Activated naive CD4-positive, alpha-beta T cell treated with anti-CD3 and anti-CD28 coated beads, Interleukin-2, amount 50 U/mL, for 16 hours (primary cell): ENCODE results near the gene NUP133.
A peak's percentile ranks its signal among the peaks of the same experiment; 100 is the strongest.
"Not testable (repeated sequence)": the region's sequence is repeated elsewhere in the genome, so short reads cannot be mapped to it uniquely, and the experiment has no call there.

Experiments used
- DNase-seq: peaks from one replicate; pipeline ENCODE4 v3.0.0-alpha.2; 2020

Gene NUP133

GRCh38 chr1:229411434-229412055 lies 96.6 kb downstream of the NUP133 start:
- DNase-seq, result no peak

GRCh38 chr1:229410692-229411433 lies 97.3 kb downstream of the NUP133 start:
- peak; percentile 34 for DNase-seq

GRCh38 chr1:229410370-229410691 lies 97.8 kb downstream of the NUP133 start:
- no peak for DNase-seq

- no peak for DNase-seq
These were observed 98.3 kb downstream of the NUP133 start for GRCh38 chr1:229409616-229410369.

GRCh38 chr1:229408458-229409037 lies 99.6 kb downstream of the NUP133 start:
- DNase-seq, result no peak

GRCh38 chr1:229407206-229408026 lies 100.7 kb downstream of the NUP133 start:
- no peak for DNase-seq

GRCh38 chr1:229406798-229407197 lies 101.3 kb downstream of the NUP133 start:
- DNase-seq, result no peak

- DNase-seq, result no peak
These were observed 104.6 kb downstream of the NUP133 start for GRCh38 chr1:229403573-229403972.

- DNase-seq, result no peak
These were observed 105.1 kb downstream of the NUP133 start for GRCh38 chr1:229402993-229403392.

- not testable (repeated sequence) for DNase-seq
These were observed 105.8 kb downstream of the NUP133 start for GRCh38 chr1:229402329-229402728.

GRCh38 chr1:229397762-229398161 lies 110.4 kb downstream of the NUP133 start:
- DNase-seq, result no peak

GRCh38 chr1:229396585-229397206 lies 111.4 kb downstream of the NUP133 start:
- DNase-seq, result no peak

- not testable (repeated sequence) for DNase-seq
These were observed 113.6 kb downstream of the NUP133 start for GRCh38 chr1:229394517-229394916.

- no peak for DNase-seq
These were observed 115.2 kb downstream of the NUP133 start for GRCh38 chr1:229392936-229393335.
